HFFc6 (cell line): ENCODE measurements around the gene SLC25A23. TPM values are rescaled to one million over a fixed set of nuclear protein-coding genes. Genes with fewer than 3 reads are reported as not detected.

ENCODE experiments used
- DNase-seq: peaks from one replicate; pipeline ENCODE4 v3.0.0-alpha.2; 2018
- H3K27ac Mint-ChIP-seq: 2 replicates; pipeline ENCODE4 v1.8.0; 2020; ENCODE audit warnings: mild to moderate bottlenecking, mixed read lengths
- H3K27me3 Mint-ChIP-seq: 2 replicates; pipeline ENCODE4 v1.8.0; 2021; ENCODE audit warnings: mild to moderate bottlenecking, moderate library complexity, mixed read lengths; ENCODE audit not compliant: insufficient read depth
- H3K36me3 Mint-ChIP-seq: 2 replicates; pipeline ENCODE4 v1.8.0; 2021; ENCODE audit warnings: low read depth, mixed read lengths
- H3K4me1 Mint-ChIP-seq: 2 replicates; pipeline ENCODE4 v1.8.0; 2020; ENCODE audit warnings: low read depth, mixed read lengths
- H3K4me3 Mint-ChIP-seq: 2 replicates; pipeline ENCODE4 v1.8.0; 2020; ENCODE audit warnings: mild to moderate bottlenecking, moderate library complexity, mixed read lengths
- H3K9me3 Mint-ChIP-seq: 2 replicates; pipeline ENCODE4 v1.8.0; 2020; ENCODE audit warnings: mild to moderate bottlenecking, mixed read lengths
- total RNA-seq, 6 experiments: library from RNA; stranded (reverse); fragmentation: NEBNext Ultra II Directional; extraction: Animal tissue kit (Norgen Biotek cat#: 25700); gene quantifications; 2 replicates in 1 of 6; 3 replicates in 5 of 6; pipeline ENCODE4 v1.2.3, GENCODE V29; 2021
- TF ChIP-seq, protein P1 (sequence below): fragments of 200-600 bp; sonication (generic); IDR thresholded peaks from 2 replicates; pipeline ENCODE4 v1.5.0; 2021; ENCODE audit warnings: antibody characterized with exemption, mild to moderate bottlenecking

SLC25A23 gene
- total RNA-seq, 6 experiments from 2014 or later = 15.4 to 25.3 (median 16.8) TPM

GRCh38 chr19:6472713-6473112 is 13.1 kb upstream of the SLC25A23 start:
- Mint-ChIP-seq H3K4me3 (no peak overlapping the region), H3K27me3 (peaks cover 13% of the 10 kb centered on the region), H3K36me3 (no peaks in the 10 kb centered on the region), H3K9me3 (no peaks in the 10 kb centered on the region), H3K27ac (no peak overlapping the region), H3K4me1 (no peaks in the 10 kb centered on the region)
- no peak for DNase-seq
- TF ChIP-seq, protein P1, sequence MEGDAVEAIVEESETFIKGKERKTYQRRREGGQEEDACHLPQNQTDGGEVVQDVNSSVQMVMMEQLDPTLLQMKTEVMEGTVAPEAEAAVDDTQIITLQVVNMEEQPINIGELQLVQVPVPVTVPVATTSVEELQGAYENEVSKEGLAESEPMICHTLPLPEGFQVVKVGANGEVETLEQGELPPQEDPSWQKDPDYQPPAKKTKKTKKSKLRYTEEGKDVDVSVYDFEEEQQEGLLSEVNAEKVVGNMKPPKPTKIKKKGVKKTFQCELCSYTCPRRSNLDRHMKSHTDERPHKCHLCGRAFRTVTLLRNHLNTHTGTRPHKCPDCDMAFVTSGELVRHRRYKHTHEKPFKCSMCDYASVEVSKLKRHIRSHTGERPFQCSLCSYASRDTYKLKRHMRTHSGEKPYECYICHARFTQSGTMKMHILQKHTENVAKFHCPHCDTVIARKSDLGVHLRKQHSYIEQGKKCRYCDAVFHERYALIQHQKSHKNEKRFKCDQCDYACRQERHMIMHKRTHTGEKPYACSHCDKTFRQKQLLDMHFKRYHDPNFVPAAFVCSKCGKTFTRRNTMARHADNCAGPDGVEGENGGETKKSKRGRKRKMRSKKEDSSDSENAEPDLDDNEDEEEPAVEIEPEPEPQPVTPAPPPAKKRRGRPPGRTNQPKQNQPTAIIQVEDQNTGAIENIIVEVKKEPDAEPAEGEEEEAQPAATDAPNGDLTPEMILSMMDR = no peak

DNA sequence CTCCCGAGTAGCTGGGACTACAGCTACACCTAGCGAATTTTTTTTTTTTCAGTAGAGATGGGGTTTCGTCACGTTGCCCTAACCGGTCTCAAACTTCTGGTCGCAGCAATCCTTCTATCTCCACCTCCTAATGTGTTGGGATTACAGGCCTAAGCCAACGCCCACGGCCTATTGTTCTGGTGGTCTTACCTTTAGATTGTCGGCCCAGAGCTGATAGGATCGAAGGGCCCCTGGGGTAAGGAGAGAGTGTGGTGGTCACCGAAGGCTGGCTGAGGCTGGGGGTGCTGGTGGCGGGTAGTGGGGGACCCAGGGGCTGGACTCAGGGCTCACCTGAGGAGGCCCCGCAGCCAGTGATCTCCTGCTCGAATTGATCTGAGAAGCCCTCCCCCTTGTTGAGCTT is 11.5 kb upstream of the SLC25A23 start:
- DNase-seq = no peak

DNA sequence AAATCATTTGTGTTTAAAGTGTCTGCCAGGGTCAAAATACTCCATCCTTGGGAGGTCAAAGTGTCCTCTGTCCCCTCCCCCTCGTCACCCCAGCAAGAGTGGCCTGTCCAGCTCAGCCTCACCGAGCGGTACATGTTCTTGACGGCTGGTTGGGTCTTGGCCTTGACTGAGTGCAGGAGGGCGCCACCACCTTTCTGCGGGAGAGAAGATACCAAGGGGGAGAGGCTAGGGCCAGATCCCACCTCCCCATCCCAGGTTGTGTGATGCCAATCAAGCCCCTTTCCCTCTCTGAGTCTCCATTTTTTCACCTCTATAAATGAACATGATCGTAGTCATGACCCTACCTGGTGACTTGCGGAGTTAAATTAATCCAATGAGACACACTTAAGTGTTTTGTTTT is 10.6 kb upstream of the SLC25A23 start:
- H3K27me3 Mint-ChIP-seq = peaks cover 21% of the 10 kb centered on the region
- no peak overlapping the region for H3K27ac Mint-ChIP-seq
- H3K36me3 Mint-ChIP-seq = no peaks in the 10 kb centered on the region

More for the DNA sequence above, 11.5 kb upstream of the SLC25A23 start:
- Mint-ChIP-seq H3K36me3 (no peaks in the 10 kb centered on the region), H3K4me3 (no peak overlapping the region), H3K9me3 (no peaks in the 10 kb centered on the region), H3K4me1 (no peaks in the 10 kb centered on the region), H3K27me3 (peaks cover 16% of the 10 kb centered on the region), H3K27ac (no peak overlapping the region)
- TF ChIP-seq, protein P1 = no peak

DNA sequence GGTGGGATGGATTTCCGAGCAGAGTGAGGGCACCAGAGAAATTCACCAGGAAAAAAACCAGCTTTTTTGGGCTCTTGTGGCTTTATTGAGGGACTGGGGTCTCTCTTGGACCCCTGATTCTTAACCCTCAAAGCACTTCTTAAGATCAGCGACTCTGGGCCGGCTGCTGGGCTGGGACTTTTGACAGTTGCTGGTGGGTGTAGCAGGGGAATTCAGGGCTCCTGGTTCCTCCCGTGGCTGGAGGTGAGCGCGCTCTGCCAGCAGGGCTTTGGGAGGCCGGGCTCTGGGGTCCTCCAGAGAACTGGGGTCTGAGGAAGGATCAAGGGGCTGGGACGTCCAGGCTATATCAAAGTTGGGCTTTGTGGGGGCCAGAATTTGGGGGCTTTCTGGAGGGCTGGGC is 7.8 kb upstream of the SLC25A23 start:
- Mint-ChIP-seq H3K9me3 (no peaks in the 10 kb centered on the region), H3K27me3 (peaks cover 25% of the 10 kb centered on the region), H3K27ac (no peak overlapping the region), H3K36me3 (no peaks in the 10 kb centered on the region), H3K4me1 (no peaks in the 10 kb centered on the region), H3K4me3 (no peak overlapping the region)
- TF ChIP-seq, protein P1 = no peak
- no peak for DNase-seq

More for the DNA sequence above, 10.6 kb upstream of the SLC25A23 start:
- TF ChIP-seq, protein P1 = no peak
- Mint-ChIP-seq H3K4me3 (no peak overlapping the region), H3K9me3 (no peaks in the 10 kb centered on the region), H3K4me1 (no peaks in the 10 kb centered on the region)
- DNase-seq = no peak

DNA sequence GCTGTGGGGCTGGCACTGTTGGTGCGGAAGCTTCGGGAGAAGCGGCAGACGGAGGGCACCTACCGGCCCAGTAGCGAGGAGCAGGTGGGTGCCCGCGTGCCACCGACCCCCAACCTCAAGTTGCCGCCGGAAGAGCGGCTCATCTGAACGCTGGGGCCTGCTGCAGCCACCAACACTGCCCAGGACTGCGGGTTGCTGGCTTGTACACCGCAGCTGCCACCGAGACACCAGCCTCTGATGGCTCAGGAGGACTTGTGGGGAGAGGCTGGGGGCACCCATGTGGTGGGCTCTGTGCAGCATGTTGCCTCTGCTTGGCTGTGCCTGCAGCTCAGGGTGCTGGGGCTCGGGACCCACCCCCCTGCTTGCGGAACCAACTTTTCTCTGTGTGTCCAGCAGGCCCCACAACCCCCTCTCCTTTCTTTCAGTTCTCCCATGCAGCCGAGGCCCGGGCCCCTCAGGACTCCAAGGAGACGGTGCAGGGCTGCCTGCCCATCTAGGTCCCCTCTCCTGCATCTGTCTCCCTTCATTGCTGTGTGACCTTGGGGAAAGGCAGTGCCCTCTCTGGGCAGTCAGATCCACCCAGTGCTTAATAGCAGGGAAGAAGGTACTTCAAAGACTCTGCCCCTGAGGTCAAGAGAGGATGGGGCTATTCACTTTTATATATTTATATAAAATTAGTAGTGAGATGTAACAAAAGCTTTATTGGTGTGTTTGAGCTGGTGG is 7.1 kb upstream of the SLC25A23 start:
- no peaks in the 10 kb centered on the region for H3K9me3 Mint-ChIP-seq
- TF ChIP-seq, protein P1 = no peak
- no peaks in the 10 kb centered on the region for H3K36me3 Mint-ChIP-seq
- no peaks in the 10 kb centered on the region for H3K4me1 Mint-ChIP-seq
- no peak overlapping the region for H3K27ac Mint-ChIP-seq
- no peak for DNase-seq
- H3K27me3 Mint-ChIP-seq = peaks cover 28% of the 10 kb centered on the region
- H3K4me3 Mint-ChIP-seq = no peak overlapping the region
